ENCODE results near the gene NRCAM. TPM values are rescaled to one million over a fixed set of nuclear protein-coding genes. Genes with fewer than 3 reads are reported as not detected.

NRCAM gene
- total RNA-seq, 6 experiments from 2014 or later, result 0.27 to 0.51 (median 0.40) TPM

DNA sequence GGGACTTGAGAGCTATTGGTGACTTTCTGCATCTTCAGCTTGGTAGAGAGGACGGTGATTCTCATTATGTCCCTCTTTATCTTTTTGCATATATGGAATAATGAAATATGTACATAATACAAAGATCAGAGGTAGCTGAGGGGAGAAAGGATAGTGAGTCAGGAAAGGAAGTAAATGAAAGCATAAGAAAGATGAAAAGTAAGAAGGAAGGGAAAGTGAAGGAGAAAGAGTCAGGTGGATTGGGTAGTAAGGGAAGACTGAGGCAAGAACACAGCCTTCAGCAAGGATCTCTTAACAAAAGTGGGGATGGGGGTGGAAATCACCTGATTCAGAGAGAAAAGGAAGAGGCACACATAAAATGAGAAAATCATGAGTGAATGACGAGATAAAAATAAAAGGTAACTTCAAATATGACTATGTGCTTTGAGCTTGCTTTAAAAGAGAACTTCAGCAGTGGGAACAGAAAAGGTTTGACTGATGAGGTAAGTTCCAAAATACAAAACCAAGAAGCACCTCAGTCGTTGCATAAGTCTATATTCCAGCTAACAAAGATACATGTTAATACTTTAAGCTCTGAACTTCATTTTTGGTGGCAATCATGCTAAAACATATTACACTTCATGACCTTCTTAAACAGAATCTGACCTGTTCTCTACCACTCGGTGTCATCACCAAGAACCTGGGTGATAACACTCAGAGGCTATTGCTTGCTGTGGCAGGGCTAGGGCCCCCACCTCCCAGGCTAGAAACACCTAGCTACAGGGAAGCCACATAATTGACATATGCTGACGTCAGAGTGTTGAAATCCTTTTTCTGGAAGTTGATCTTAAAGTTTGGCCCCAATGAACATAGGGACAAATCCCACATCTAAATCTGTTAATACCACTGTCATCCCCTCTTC lies 32.9 kb downstream of the NRCAM start:
- Mint-ChIP-seq H3K4me3 (no peak overlapping the region), H3K27me3 (ENCODE audit: insufficient read depth) (peaks cover 3% of the 10 kb centered on the region), H3K4me1 (ENCODE audit: low read depth) (no peaks in the 10 kb centered on the region), H3K9me3 (no peaks in the 10 kb centered on the region), H3K36me3 (ENCODE audit: low read depth) (no peaks in the 10 kb centered on the region), H3K27ac (no peak overlapping the region)
- no peak for DNase-seq
- TF ChIP-seq, protein P1, sequence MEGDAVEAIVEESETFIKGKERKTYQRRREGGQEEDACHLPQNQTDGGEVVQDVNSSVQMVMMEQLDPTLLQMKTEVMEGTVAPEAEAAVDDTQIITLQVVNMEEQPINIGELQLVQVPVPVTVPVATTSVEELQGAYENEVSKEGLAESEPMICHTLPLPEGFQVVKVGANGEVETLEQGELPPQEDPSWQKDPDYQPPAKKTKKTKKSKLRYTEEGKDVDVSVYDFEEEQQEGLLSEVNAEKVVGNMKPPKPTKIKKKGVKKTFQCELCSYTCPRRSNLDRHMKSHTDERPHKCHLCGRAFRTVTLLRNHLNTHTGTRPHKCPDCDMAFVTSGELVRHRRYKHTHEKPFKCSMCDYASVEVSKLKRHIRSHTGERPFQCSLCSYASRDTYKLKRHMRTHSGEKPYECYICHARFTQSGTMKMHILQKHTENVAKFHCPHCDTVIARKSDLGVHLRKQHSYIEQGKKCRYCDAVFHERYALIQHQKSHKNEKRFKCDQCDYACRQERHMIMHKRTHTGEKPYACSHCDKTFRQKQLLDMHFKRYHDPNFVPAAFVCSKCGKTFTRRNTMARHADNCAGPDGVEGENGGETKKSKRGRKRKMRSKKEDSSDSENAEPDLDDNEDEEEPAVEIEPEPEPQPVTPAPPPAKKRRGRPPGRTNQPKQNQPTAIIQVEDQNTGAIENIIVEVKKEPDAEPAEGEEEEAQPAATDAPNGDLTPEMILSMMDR (IDR thresholded peaks at IDR 0.05), result no peak

DNA sequence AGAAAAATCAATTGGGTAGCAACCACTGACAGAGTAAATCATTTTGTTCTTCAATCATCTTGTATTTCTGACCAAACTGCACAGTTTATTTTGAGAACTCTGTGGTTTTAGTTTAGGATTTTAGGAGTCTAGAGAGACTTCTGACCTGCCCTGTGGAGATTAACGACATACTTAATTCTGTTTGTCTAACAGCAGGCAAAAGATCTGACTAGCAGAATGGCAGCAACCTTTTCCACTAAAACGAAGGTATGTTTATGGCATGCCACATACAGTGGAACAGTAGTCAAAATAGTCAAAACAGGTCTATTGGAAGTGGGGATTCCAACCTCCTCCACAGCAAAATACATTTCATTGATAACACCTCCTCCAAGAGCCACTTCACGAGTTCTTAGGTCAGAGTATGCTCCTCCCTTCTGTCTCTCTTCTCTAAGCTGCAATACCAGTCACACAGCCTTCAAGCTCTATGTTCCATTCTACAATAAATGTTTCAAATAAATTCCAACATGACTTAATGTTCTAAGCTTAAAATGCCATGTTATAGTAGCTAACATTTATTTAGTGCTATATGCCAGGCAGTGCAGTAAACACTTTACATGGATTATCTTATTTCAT lies 34.4 kb downstream of the NRCAM start:
- H3K36me3 Mint-ChIP-seq (ENCODE audit: low read depth), result no peaks in the 10 kb centered on the region
- H3K4me3 Mint-ChIP-seq, result no peak overlapping the region
- DNase-seq, result no peak
- no peak overlapping the region for H3K27ac Mint-ChIP-seq
- no peaks in the 10 kb centered on the region for H3K4me1 Mint-ChIP-seq (ENCODE audit: low read depth)
- TF ChIP-seq, protein P1 (IDR thresholded peaks at IDR 0.05), result no peak
- no peaks in the 10 kb centered on the region for H3K9me3 Mint-ChIP-seq
- H3K27me3 Mint-ChIP-seq (ENCODE audit: insufficient read depth), result peaks cover 2% of the 10 kb centered on the region

DNA sequence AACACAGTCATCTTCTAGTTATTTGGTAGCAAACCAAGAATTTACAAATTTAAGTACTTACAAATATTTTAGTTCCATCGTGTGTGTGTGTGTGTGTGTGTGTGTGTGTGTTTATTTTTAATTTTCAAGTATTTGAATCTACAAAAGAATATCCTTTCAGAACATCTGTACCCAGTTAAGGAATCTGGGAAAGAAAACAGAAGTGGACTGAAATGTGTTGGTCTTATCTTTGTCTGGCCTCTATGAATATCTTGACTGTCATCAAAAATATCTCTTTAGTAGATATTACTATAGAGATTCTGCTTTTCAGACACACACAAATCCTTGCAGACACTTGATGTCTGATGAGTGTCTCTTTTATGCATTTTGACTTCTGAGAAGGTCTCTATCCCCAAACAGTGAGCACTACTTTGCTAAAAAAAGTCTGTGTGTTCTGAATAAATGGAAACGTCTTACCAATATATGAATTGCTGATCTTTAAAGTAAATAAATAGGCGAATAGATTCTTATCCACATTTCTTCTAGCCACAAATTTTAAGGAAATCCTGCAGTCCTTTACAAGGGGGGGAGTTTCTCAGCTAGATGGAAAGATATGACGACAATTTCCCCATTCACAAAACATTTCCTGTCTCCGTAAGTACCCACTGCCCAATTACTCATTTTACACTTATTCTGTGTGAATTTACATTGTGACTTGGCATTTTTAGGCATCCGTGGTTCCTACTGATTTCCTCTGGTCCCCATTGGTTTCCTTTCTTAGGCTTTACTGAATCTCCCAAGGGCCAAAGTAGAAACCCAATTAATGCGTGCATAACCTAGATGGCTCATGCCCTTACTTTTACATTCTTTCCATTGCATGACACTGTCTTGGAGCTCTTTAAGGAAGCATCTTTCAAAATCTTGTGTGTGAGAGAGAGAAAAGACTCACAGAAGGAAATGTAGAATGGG lies 36.0 kb downstream of the NRCAM start:
- Mint-ChIP-seq H3K36me3 (ENCODE audit: low read depth) (no peaks in the 10 kb centered on the region), H3K4me3 (no peak overlapping the region), H3K9me3 (no peaks in the 10 kb centered on the region), H3K4me1 (ENCODE audit: low read depth) (peaks cover 6% of the 10 kb centered on the region), H3K27ac (no peak overlapping the region), H3K27me3 (ENCODE audit: insufficient read depth) (peaks cover 2% of the 10 kb centered on the region)
- TF ChIP-seq, protein P1 (IDR thresholded peaks at IDR 0.05), result no peak
- no peak for DNase-seq

DNA sequence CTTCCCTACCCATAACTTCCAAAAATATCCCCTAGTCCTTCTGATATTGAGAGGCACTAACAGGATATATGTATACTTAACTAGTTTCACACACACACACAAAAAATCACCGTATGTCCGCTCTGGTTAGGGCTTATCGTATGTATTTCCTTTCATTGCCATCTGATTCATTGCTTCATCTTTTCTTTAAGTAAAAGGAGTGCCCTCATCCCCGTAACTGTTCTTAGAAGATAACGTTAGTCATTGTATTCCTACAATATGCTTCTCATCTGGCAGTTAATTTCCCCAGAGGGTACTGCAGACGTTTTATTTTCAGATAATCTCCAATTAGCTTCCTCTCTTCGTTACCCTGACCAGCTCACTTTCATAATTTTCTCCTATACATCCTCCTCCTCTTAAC lies 37.3 kb downstream of the NRCAM start:
- Mint-ChIP-seq H3K4me1 (ENCODE audit: low read depth) (peaks cover 6% of the 10 kb centered on the region), H3K27ac (no peak overlapping the region)

DNA sequence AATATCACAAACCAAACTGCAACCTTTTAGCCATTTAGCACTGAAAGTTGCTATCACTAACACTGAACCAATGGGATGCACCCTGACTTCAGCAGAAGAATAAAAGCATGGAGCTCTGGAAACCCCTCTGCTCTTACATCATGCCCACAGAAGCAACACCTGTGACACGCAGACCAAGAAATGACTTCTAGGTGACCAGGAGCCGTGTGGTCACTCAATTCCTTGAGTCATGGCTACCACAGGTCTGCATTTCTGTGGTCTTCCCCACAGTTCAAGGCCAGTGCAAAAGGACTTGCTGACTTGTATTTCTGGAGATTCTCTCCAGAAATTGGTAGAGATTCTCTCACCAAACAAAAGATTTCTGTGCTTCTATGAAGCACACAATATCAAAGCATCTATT lies 38.3 kb downstream of the NRCAM start:
- Mint-ChIP-seq H3K27me3 (ENCODE audit: insufficient read depth) (peaks cover under 1% of the 10 kb centered on the region; the same call in 1 of the 2 replicates), H3K9me3 (no peaks in the 10 kb centered on the region), H3K4me3 (no peak overlapping the region), H3K4me1 (ENCODE audit: low read depth) (peaks cover 6% of the 10 kb centered on the region), H3K36me3 (ENCODE audit: low read depth) (no peaks in the 10 kb centered on the region), H3K27ac (no peak overlapping the region)
- TF ChIP-seq, protein P1 (IDR thresholded peaks at IDR 0.05), result no peak
- DNase-seq, result no peak

More for the DNA sequence above, 37.3 kb downstream of the NRCAM start:
- no peaks in the 10 kb centered on the region for H3K9me3 Mint-ChIP-seq
- TF ChIP-seq, protein P1 (IDR thresholded peaks at IDR 0.05), result no peak
- no peak for DNase-seq
- H3K27me3 Mint-ChIP-seq (ENCODE audit: insufficient read depth), result peaks cover 2% of the 10 kb centered on the region
- H3K4me3 Mint-ChIP-seq, result no peak overlapping the region
- H3K36me3 Mint-ChIP-seq (ENCODE audit: low read depth), result no peaks in the 10 kb centered on the region
